A549 treated with AZD9567 at 1 μM for 4 hours (cell line): ENCODE measurements around the gene PNPLA1. TPM values are rescaled to one million over a fixed set of nuclear protein-coding genes. Genes with fewer than 3 reads are reported as not detected.

ENCODE experiments used
- total RNA-seq: library from RNA; stranded (reverse); fragments of 200-300 nt; extraction: Qiagen RNA extraction; gene quantifications from 5 replicates; pipeline ENCODE4 v1.2.3, GENCODE V29; 2022; ENCODE audit not compliant: insufficient read depth

The PNPLA1 gene, protein sequence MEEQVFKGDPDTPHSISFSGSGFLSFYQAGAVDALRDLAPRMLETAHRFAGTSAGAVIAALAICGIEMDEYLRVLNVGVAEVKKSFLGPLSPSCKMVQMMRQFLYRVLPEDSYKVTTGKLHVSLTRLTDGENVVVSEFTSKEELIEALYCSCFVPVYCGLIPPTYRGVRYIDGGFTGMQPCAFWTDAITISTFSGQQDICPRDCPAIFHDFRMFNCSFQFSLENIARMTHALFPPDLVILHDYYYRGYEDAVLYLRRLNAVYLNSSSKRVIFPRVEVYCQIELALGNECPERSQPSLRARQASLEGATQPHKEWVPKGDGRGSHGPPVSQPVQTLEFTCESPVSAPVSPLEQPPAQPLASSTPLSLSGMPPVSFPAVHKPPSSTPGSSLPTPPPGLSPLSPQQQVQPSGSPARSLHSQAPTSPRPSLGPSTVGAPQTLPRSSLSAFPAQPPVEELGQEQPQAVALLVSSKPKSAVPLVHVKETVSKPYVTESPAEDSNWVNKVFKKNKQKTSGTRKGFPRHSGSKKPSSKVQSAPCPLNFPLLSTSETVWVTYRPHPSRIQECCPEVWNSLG
- 0.03 to 0.05 TPM in 2 of 5 replicates, not detected in the others for total RNA-seq

DNA sequence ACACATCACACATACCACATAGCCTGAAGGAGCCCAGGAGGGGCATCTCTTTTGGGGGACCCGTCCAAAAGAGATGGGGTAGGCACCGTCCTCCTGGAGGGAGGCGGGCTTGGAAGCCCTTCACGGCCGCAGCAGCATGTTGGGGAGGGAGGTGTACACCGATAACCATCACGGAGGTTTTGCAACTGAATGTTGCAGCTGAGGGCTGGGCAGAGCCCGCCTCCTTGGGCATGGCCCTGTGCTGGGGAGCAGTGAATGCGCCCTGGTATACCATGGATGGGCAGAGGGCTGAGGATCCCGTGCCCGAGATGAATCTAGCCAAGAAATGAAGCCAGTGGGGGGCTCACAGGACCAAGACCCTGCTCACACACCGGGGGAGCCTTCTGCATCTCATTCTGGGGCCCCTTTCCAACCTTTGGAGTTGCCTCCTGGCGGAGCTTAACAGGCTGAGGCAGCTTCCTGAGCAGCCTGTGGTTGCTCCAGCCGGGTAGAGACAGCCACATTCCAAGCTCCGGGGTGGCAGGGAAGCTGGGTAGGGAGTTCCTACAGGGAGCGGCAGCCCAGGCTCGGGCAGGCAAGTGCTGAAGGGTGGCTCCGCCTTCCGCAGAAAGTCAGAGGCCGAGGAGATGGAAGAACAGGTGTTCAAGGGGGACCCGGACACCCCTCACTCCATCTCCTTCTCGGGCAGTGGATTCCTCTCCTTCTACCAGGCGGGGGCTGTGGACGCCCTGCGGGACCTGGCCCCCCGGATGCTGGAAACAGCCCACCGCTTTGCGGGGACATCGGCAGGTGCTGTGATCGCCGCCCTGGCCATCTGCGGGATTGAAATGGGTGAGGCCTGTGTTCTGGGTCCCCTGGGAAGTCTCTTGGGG lies at the start of gene PNPLA1:
Gene PNPLA1 (plus strand): TSS at position 227 of the 872 bp plus-strand sequence. CDS start 400 bp downstream, at position 627.

DNA sequence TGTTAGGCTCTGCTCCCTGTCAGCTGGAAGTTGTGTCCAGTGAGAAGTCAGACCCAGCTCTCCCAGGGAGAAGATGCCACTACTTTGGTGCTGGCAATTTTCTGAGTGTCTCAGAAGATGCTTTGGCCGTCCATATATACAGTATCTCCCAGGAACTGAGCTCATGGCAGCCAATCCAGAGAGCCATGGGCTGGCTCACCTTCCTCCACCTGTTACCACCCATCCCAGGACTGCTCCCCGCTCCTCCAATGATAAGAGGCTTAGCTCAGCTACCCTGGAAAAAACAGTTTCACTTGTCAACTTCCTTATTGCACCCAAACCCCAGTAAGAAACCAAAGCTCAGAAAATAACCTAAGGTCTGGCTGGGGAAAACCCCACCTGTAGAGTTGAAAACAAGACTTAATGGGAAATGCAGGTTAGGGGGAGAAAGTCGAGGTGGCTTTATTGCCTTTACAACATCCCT lies 67.0 kb downstream of the PNPLA1 start, which contains the start of gene BNIP5:
Gene BNIP5 (minus strand): TSS at position 110 of the 463 bp plus-strand sequence. CDS start 6,198 bp downstream, outside the sequence.

Other genes with a start within 250 kb of the PNPLA1 start
- gene SLC26A8, start 245.4 kb upstream of the PNPLA1 start, total RNA-seq = 0.05 to 0.13 TPM in 2 of 5 replicates, not detected in the others
- 24.2 to 27.0 TPM (median 26.7 TPM) in 5 replicates for gene MAPK14, start 242.3 kb upstream of the PNPLA1 start, total RNA-seq
- gene MAPK13, start 139.5 kb upstream of the PNPLA1 start, total RNA-seq = 0.72 to 0.97 TPM (median 0.84 TPM) in 5 replicates
- gene BRPF3, start 73.3 kb upstream of the PNPLA1 start, total RNA-seq = 8.3 to 10.4 TPM (median 10.0 TPM) in 5 replicates
- gene BNIP5, start 66.8 kb downstream of the PNPLA1 start, total RNA-seq = 0.02 to 0.03 TPM (median 0.02 TPM) in 3 of 5 replicates, not detected in the others
- gene ETV7, start 117.6 kb downstream of the PNPLA1 start, total RNA-seq = 0.10 to 0.22 TPM (median 0.16 TPM) in 4 of 5 replicates, not detected in the other
- not detected in 5 replicates for gene PXT1, start 172.8 kb downstream of the PNPLA1 start, total RNA-seq
- 15.9 to 24.6 TPM (median 17.0 TPM) in 5 replicates for gene KCTD20, start 172.9 kb downstream of the PNPLA1 start, total RNA-seq